IPS-11a (cell line): Measurements from ENCODE around the gene JCAD.
"Not testable (repeated sequence)": the region's sequence is repeated elsewhere in the genome, so short reads cannot be mapped to it uniquely, and the experiment has no call there.

Source experiments
- H3K4me3 ChIP-seq: one replicate; pipeline ENCODE4 v1.5.1; 2013; ENCODE audit warnings: low read depth, low read length, control low read depth

JCAD gene

GRCh38 chr10:29998142-29998808, 61.1 kb downstream of the JCAD start:
- H3K4me3 ChIP-seq = no peak overlapping the region

- no peak overlapping the region for H3K4me3 ChIP-seq
These were observed 64.6 kb downstream of the JCAD start for GRCh38 chr10:29994811-29995210.

- no peak overlapping the region for H3K4me3 ChIP-seq
These were observed 66.0 kb downstream of the JCAD start for GRCh38 chr10:29993319-29993915.

- H3K4me3 ChIP-seq = no peak overlapping the region
These were observed 66.5 kb downstream of the JCAD start for GRCh38 chr10:29992914-29993313.

GRCh38 chr10:29991382-29991781, 68.0 kb downstream of the JCAD start:
- no peak overlapping the region for H3K4me3 ChIP-seq

GRCh38 chr10:29987471-29987870, 71.9 kb downstream of the JCAD start:
- no peak overlapping the region for H3K4me3 ChIP-seq

- H3K4me3 ChIP-seq = no peak overlapping the region
These were observed 76.3 kb downstream of the JCAD start for GRCh38 chr10:29982997-29983648.

- H3K4me3 ChIP-seq = no peak overlapping the region
These were observed 77.9 kb downstream of the JCAD start for GRCh38 chr10:29981510-29981909.

GRCh38 chr10:29980084-29980483, 79.3 kb downstream of the JCAD start:
- H3K4me3 ChIP-seq = no peak overlapping the region

GRCh38 chr10:29979421-29979779, 80.0 kb downstream of the JCAD start:
- H3K4me3 ChIP-seq = not testable (repeated sequence)

GRCh38 chr10:29977171-29977570, 82.2 kb downstream of the JCAD start:
- no peak overlapping the region for H3K4me3 ChIP-seq

GRCh38 chr10:29976134-29976533, 83.3 kb downstream of the JCAD start:
- H3K4me3 ChIP-seq = no peak overlapping the region

- no peak overlapping the region for H3K4me3 ChIP-seq
These were observed 84.6 kb downstream of the JCAD start for GRCh38 chr10:29974773-29975172.

- H3K4me3 ChIP-seq = no peak overlapping the region
These were observed 85.5 kb downstream of the JCAD start for GRCh38 chr10:29973921-29974320.

- H3K4me3 ChIP-seq = no peak overlapping the region
These were observed 88.8 kb downstream of the JCAD start for GRCh38 chr10:29970576-29970975.

- H3K4me3 ChIP-seq = no peak overlapping the region
These were observed 89.4 kb downstream of the JCAD start for GRCh38 chr10:29970012-29970396.

GRCh38 chr10:29969255-29970011, 90.0 kb downstream of the JCAD start:
- no peak overlapping the region for H3K4me3 ChIP-seq

GRCh38 chr10:29968585-29968984, 90.8 kb downstream of the JCAD start:
- no peak overlapping the region for H3K4me3 ChIP-seq

GRCh38 chr10:29966269-29966668, 93.1 kb downstream of the JCAD start:
- H3K4me3 ChIP-seq = no peak overlapping the region
